Dermis microvascular lymphatic vessel endothelial cell (primary cell): Measurements from ENCODE around the gene MEIKIN. TPM values are rescaled to one million over a fixed set of nuclear protein-coding genes. Genes with fewer than 3 reads are reported as not detected.
"Not testable (repeated sequence)": the region's sequence is repeated elsewhere in the genome, so short reads cannot be mapped to it uniquely, and the experiment has no call there.

Experiments
- DNase-seq, 2 donors: peaks; one replicate each; pipeline versions ENCODE4 v3.0.0 to v3.0.0-alpha.2; 2010; ENCODE audit warnings: low read depth in 2 of 2
- total RNA-seq: library from RNA; depleted of rRNA; stranded (reverse); fragments of >200 nt; gene quantifications from 2 replicates; pipeline ENCODE4 v1.2.1, GENCODE V29; 2014

MEIKIN gene
- total RNA-seq, 1 donor from 2014 or later, result not detected

DNA sequence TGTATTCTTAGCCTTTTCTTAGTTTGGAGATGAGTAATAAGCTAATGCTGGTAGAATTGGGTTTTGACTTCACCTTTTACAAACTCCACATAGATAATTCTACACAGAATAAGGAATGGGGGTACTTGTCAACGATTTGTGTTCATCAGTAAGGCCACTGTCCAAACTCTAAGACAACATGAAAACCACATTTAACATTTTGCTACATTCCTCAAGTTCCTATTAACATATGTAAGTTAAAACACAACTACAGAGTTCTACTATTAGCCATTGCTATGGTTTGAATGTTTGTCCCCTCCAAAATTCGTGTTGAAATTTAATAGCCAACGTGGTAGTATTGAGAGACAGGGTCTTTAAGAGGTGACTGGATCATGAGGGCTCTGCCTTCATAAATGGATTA lies 31.9 kb downstream of the MEIKIN start:
- DNase-seq, result no peak

DNA sequence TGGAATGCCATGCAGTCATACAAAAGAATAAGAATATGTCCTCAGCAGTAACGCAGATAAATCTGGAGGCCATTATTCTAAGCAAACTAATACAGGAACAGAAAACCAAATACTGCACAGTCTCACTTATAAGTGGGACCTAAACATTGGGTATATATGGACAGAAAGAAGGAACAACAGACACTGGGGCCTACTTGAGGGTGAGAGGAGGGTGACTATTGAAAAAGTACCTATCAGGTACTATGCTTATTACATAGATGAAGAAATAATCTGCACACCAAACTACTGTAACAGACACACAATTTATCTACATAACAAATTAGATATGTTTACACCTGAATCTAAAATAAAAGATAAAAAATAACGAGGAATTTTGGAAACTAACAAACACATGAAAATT lies 38.8 kb downstream of the MEIKIN start:
- no peak for DNase-seq

DNA sequence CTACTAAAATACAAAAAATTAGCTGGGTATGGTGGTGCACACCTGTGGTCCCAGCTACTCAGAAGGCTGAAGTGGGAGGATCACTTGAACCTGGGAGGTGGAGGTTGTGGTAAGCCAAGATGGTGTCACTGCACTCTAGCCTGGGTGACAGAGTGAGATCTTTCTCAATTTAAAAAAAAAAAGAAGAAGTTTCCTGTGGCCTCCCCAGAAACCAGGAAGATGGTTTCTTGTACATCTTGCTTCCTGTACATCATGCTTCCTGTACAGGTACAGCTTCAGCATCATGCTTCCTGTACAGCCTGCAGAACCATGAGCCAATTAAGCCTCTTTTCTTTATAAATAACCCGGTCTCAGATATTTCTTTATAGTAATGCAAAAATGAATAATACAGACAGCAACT lies 43.2 kb downstream of the MEIKIN start:
- DNase-seq, result not testable (repeated sequence)

DNA sequence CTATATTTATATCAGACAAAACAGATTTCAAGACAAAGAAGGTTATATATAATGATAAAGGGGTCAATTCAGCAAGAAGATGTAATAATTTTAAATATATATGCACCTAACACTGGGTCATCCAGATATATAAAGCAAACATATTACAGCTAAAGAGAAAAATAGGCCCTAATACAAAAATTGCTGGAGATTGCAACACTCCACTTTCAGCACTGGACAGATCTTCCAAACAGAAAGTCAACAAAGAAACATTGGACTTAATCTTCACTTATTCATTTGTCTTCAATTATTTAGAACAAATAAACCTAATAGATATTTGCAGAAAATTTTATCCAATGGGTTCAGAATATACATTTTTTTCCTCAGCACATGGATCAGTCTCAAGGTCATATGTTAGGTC lies 45.8 kb downstream of the MEIKIN start:
- DNase-seq, result no peak

DNA sequence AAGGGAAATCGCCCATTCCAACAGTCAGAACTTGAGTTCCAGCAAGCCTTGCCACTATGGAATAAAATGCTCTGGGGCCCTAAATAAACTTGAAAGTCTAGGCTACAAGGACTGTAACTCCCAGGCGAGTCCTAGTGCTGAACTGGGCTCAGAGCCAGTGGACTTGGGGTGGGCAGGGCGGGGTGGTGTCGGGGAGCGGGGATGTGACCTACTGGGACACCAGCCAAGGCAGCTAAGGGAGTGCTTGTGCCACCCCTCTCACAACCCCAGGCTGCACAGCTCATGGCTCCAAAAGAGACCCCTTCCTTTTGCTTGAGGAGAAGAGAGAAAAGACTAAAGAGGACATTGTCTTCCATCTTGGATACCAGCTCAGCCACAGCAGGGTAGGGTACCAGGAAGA lies 61.5 kb downstream of the MEIKIN start:
- DNase-seq, result no peak

DNA sequence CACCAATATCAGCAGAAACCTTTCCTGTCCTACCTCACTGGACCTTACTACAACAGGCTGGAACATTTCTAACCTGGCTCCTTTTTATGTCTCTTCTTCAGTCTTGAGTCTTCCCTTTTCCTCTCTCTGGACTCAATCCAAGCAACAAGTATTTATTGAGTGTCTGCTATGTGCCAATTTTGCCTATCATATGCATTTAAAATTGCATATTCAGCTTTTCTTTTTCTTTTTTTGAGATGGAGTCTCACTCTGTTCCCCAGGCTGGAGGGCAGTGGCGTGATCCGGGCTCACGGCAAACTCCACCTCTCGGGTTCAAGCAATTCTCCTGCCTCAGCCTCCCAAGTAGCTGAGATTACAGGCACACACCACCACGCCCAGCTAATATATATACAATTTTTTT lies 65.8 kb downstream of the MEIKIN start:
- DNase-seq, result no peak

DNA sequence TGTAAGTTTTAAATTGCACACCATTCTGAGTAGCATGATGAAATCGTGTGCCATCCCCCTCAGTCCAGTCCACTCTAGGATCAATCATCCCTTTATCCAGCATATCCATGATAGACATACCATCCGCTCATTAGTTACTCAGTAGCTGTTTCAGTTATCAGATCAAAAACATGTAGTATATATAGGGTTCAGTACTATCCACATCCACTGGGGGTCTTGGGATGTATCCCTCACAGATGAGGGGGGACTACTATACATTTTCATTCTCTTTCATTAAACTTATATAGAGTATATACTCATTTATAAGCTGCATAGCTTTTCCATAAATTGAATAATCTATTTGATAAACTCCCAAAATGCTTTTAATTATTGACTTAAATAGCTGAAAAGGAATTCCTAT lies 67.6 kb downstream of the MEIKIN start:
- no peak for DNase-seq

DNA sequence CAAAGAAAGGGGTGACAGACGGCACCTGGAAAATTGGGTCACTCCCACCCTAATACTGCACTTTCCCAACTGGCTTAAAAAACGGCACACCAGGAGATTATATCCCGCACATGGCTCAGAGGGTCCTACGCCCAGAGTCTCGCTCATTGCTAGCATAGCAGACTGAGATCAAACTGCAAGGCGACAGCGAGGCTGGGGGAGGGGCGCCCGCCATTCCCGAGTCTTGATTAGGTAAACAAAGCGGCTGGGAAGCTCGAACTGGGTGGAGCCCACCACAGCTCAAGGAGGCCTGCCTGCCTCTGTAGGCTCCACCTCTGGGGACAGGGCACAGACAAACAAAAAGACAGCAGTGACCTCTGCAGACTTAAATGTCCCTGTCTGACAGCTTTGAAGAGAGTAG lies 74.2 kb downstream of the MEIKIN start:
- DNase-seq, result not testable (repeated sequence)

DNA sequence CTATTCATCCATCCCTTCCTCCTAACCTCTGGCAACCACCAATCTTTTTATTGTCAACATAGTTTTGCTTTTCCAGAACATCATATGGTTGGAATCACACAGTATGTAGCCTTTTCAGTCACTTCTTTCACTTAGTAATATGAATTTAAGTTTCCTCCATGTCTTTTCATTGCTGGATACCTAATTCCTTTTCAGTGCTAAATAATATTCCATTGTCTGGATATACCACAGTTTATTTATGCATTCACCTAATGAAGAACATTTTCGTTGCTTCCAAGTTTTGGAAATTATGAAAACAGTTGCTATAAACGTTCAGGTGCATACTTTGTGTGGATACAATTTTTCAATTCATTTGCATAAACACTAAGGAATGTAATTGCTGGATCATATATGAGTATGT lies 77.9 kb downstream of the MEIKIN start:
- no peak for DNase-seq

DNA sequence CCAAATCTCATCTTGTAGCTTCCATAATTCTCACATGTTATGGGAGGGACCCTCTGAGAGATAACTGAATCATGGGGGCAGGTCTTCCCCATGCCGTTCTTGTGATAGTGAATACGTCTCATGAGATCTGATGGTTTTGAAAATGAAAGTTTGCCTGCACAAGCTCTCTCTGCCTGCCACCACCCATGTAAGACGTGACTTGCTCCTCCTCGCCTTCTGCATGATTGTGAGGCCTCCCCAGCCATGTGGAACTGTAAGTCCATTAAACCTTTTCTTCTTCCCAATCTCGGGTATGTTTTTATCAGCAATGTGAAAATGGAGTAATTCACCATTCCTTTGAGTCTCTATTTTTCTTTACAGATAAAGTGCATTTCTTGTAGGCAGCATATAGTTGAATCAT lies 81.8 kb downstream of the MEIKIN start:
- DNase-seq, result no peak

DNA sequence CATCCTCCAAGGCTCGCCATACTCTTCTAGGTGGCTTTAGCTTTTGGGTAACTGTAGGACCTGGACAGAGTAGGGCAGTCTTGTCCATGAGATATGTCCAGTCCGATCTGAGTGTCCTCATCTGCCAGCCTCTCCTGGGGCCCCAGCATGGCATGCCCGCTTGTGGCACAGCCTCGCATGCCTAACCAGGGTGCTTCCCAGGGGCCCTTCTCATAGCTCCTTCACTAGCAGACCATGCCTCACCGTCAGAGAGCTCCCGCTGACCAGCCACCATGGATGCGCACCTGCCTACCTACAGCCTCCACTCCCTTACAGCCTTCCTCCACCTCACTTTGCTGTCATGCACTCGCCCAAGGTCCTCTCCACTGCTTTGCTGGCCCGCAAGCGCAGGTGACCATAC lies 88.1 kb downstream of the MEIKIN start:
- no peak for DNase-seq

DNA sequence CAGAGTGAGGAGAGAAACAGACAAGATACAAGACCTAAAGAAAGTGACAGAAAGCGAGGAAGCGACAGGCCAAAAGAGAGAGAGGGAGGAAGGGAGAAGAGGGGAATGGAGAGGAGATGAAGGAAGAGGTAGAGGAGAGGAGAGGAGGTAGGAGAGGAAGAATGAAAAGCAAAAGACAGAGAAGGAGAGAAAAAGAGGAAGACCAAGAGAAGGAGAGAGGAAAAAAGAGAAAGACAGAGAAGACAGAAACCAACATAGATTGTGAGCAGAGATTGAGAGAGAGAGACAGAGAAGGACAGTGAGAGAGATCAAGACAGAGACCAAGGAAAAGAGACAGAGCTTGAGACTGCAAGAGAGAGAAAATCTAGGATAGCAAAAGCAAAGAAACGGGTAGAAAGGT lies 90.0 kb downstream of the MEIKIN start:
- no peak for DNase-seq

DNA sequence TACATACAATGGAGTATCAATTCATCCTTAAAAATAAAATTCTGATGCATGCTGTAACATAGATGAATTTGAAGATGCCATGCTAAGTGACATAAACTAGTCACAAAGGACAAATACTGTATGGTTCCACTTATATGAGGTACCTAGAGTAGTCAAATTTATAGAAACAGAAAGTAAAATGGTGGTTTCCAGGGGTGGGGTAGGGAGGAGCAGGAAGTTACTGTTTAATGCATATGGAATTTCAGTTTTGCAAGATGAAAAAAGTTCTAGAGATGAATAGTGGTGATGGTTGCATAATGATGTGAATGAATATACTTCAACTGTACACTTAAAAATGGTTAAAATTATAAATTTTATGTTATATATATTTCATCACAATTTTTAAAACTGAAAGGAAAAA lies 91.3 kb downstream of the MEIKIN start:
- no peak for DNase-seq

DNA sequence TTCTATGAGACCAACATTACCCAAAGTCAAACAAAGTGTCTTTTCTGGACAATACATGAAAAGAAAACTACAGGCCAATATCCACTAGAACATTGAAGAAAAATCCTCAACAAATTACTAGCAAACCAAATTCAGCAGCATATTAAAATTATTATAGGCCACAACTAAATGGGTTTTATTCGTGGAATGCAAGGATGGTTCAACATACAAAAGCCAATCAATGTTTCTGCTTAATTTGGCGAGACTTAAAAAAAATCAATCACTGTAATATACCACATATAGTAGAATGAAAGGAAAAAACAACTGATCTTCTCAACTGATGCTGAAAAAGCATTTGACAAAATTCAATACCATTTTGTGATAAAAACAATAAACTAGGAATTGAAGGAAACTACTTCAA lies 96.8 kb downstream of the MEIKIN start:
- no peak for DNase-seq

DNA sequence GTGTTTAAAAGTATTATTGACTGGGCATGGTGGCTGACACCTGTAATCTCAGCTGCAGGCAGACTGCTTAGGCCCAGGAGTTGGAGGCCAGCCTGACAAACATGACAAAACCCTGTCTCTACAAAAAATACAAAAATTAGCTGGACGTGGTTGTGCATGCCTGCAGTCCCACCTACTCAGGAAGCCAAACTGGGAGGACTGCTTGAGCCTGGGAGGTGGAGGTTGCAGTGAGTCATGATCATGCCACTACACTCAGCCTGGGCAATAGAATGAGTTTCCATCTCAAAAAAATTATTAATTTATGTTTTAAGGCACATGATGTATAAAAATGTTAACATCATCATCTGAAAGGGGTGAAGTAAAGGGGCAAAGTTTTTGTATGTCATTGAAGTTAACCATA lies 98.9 kb downstream of the MEIKIN start:
- DNase-seq, result no peak

DNA sequence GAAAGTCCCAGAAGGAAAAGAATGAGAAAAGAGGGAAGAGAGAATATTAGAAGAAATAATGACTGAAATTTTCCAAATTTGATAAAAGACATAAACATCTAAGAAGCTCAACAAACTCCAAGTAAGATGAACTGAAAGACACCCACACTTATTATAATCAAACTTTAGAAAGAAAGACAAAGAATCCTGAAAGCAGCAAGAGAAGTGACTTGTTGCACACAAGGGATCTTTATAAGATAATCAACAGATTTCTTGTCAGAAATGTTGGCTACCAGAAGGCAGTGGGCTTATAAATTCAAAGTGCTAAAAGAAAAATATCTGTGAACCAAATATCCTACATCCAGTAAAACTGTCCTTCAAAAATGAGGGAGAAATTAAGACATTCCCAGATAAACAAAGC lies 99.6 kb downstream of the MEIKIN start:
- no peak for DNase-seq

DNA sequence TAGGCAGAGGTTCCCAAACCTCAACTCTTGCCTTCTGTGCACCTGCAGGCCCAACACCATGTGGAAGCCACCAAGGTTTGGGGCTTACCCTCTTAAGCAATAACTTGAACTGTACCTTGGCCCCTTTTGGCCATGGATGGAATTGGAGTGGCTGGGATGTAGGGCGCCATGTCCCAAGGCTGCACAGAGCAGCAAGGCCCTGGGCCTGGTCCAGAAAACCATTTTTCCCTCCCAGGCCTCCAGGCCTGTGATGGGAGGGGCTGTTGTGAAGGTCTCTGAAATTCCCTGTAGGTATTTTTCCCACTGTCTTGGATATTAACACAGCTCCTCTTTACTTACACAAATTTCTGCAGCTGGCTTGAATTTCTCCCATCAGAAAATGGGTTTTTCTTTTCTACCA lies 102.5 kb downstream of the MEIKIN start:
- DNase-seq, result not testable (repeated sequence)

DNA sequence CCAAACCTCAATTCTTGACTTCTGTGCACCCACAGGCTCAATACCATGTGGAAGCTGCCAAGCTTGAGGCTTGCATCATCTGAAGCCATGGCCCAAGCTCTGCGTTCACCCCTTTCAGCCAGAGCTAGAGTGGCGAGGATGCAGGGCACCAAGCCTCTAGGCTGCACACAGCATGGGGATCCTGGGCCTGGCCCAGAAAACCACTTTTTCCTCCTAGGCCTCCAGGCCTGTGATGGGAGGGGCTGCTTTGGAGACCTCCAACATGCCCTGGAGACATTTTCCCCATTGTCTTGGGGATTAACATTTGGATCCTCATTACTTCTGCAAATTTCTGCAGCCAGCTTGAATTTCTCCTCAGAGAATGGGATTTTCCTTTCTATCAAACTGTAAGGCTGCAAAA lies 112.8 kb downstream of the MEIKIN start:
- DNase-seq, result not testable (repeated sequence)

DNA sequence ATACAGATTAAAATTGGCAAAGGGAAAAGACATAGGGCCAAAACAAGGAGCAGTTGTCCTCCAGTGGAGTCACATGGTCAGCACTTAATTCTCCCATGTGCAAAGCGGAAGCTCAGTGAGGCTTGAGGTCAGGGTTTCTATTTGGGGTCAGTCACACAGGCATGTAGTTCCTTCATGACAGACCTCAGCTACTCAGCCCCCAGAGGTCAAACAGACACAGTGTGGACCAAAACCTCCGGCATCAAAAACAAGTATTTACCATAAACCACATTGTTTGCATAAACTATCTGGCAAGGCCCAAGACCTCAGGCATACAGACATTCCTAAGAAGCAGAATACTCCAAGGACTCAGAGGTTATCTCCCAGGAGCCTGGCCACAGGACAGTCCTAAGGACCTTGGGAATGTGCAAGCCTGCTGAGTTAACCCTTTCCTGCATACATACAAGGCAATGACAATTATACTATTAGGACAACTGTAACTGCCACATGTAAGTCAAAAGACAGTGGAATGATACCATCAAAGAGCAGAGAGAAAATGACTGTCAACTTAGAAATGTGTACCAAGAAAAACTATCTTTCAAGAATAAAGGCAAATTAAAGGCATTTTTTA lies 120.0 kb downstream of the MEIKIN start:
- DNase-seq, result no peak

DNA sequence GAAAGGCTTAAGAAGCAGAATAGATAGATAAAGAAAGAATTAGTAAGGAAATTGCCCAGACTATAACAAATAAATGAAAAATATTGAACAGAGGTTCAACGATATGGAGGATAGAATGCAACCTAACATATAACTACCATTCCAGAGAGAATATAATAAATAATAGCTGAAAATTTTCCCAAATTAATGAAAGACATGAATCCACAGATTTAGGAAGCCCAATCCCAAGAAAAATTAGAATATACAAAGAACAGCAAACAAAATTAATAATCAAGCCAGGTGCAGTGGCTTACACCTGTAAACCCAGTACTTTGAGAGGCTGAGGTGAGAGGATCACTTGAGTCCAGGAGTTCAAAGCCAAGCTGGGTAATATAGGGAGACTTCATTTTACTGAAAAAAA lies 120.8 kb downstream of the MEIKIN start:
- DNase-seq, result no peak

DNA sequence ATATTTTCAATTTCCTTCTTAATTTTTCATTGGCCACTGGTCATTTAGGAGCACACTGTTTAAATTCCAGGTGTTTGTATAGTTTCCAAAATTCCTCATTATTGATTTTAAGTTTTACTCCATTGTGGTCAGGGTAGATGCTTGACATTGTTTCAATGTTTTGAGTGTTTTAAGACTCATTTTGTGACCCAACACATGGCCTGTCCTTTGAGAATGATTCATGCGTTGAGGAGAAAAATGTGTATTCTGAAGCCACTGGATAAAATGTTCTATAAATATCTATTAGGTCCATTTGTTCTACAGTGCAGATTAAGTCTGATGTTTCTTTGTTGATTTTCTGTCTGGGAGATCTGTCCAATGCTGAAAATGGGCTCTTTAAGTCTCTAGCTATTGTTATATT lies 124.2 kb downstream of the MEIKIN start:
- DNase-seq, result no peak

DNA sequence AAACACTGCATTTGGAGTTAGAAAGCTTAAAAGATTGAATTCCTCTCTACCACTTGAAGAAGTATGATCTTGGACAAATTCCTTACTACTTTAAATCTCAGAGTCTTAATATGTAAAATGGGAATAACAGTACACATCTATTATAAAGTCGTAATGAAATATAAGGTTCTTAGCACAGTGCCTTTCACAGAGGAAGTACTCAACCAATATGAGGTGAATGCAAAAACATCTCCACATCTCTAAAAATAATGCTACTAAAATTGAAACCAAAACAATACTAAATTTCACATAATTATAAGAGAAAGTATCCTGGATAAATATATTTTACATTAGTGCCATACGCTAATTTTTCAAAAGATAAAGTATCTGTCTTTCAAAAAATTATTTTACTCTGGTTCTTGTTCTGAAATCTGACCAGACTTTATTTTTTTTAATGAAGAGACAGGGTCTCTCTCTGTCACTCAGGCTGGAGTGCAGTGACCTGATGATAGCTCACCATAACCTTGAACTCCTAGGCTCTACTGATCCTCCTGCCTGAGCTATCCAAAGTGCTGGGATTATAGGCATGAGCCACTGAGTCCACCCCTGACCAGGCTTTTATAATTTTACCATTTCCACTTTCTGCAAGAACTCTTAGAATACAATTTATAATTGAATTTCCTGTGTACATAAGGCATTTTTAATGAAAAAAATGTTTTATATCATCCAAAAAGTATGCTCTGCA lies 127.3 kb downstream of the MEIKIN start:
- no peak for DNase-seq

DNA sequence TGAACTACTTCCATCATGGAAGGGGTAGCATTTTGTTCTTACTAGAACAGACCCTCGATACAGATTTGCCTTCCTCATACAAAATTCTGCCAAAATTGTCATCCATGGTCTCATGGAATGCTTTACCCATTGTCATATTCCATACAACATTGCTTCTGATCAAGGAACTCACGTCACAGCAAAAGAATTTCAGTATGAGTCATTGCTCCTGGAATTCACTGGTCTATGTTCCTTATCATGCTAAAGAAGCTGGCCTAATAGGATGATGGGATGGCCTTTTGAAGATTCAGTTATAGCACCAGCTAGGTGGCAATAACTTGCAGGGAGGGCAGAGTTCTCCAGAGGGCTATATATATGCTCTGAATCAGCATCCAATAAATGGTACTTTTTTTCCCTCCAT lies 130.5 kb downstream of the MEIKIN start:
- peak in 1 of 2 donors; percentile 75 for DNase-seq
